ENCODE data around the gene RRP15.

The RRP15 gene

GRCh38 chr1:218284917-218285635, at the start of gene RRP15:
Gene RRP15 (plus strand): TSS chr1:218285293. CDS start chr1:218285317, 24 bp downstream.
- DNase-seq (ENCODE audit: low read depth) = peak; percentile 94

- DNase-seq (ENCODE audit: low read depth) = peak; percentile 3
Observed at GRCh38 chr1:218242171-218242570, 42.9 kb upstream of the RRP15 start.

GRCh38 chr1:218247339-218247738, 37.8 kb upstream of the RRP15 start:
- no peak for DNase-seq (ENCODE audit: low read depth)

- no peak for DNase-seq (ENCODE audit: low read depth)
Observed at GRCh38 chr1:218249338-218250140, 35.6 kb upstream of the RRP15 start.

- no peak for DNase-seq (ENCODE audit: low read depth)
Observed at GRCh38 chr1:218250492-218250891, 34.6 kb upstream of the RRP15 start.

- no peak for DNase-seq (ENCODE audit: low read depth)
Observed at GRCh38 chr1:218254296-218254946, 30.7 kb upstream of the RRP15 start.

GRCh38 chr1:218255090-218255489, 30.0 kb upstream of the RRP15 start:
- DNase-seq (ENCODE audit: low read depth) = no peak

- DNase-seq (ENCODE audit: low read depth) = no peak
Observed at GRCh38 chr1:218257371-218257770, 27.7 kb upstream of the RRP15 start.

- no peak for DNase-seq (ENCODE audit: low read depth)
Observed at GRCh38 chr1:218257971-218258370, 27.1 kb upstream of the RRP15 start.

GRCh38 chr1:218259339-218259738, 25.8 kb upstream of the RRP15 start:
- DNase-seq (ENCODE audit: low read depth) = no peak

- DNase-seq (ENCODE audit: low read depth) = peak; percentile 8
Observed at GRCh38 chr1:218259800-218260199, 25.3 kb upstream of the RRP15 start.

- DNase-seq (ENCODE audit: low read depth) = no peak
Observed at GRCh38 chr1:218262259-218262658, 22.8 kb upstream of the RRP15 start.

GRCh38 chr1:218266356-218266755, 18.7 kb upstream of the RRP15 start:
- DNase-seq (ENCODE audit: low read depth) = peak; percentile 28

- no peak for DNase-seq (ENCODE audit: low read depth)
Observed at GRCh38 chr1:218272366-218272765, 12.7 kb upstream of the RRP15 start.

- DNase-seq (ENCODE audit: low read depth) = no peak
Observed at GRCh38 chr1:218273762-218274479, 11.2 kb upstream of the RRP15 start.

- no peak for DNase-seq (ENCODE audit: low read depth)
Observed at GRCh38 chr1:218274511-218274910, 10.6 kb upstream of the RRP15 start.

- DNase-seq (ENCODE audit: low read depth) = no peak
Observed at GRCh38 chr1:218275823-218276222, 9.3 kb upstream of the RRP15 start.

GRCh38 chr1:218281285-218281684, 3.8 kb upstream of the RRP15 start:
- DNase-seq (ENCODE audit: low read depth) = no peak

GRCh38 chr1:218284377-218284916, 646 bp upstream of the RRP15 start:
- DNase-seq (ENCODE audit: low read depth) = no peak

GRCh38 chr1:218292515-218292914, 7.4 kb downstream of the RRP15 start:
- no peak for DNase-seq (ENCODE audit: low read depth)

- no peak for DNase-seq (ENCODE audit: low read depth)
Observed at GRCh38 chr1:218294546-218294945, 9.5 kb downstream of the RRP15 start.

GRCh38 chr1:218296162-218296561, 11.1 kb downstream of the RRP15 start:
- DNase-seq (ENCODE audit: low read depth) = no peak

Data from iris pigment epithelial cell (primary cell).